ENCODE measurements around the gene SYNE2. TPM values are rescaled to one million over a fixed set of nuclear protein-coding genes. Genes with fewer than 3 reads are reported as not detected.
"Not testable (repeated sequence)": the region's sequence is repeated elsewhere in the genome, so short reads cannot be mapped to it uniquely, and the experiment has no call there.

SYNE2 gene
- polyA plus RNA-seq, 3 donors = 25.3 to 39.6 (median 32.3) TPM

GRCh38 chr14:64193821-64194220, 341.0 kb downstream of the SYNE2 start:
- no peak overlapping the region for H3K27ac ChIP-seq (ENCODE audit: low read depth, low read length)
- WGBS, 3 donors = 33 to 97% (median 96%) methylated on average over 2 of the region's 2 CpGs

GRCh38 chr14:64194404-64194803, 341.6 kb downstream of the SYNE2 start:
- WGBS, 3 donors = 38 to 76% (median 73%) methylated on average over 3 of the region's 3 CpGs
- H3K27ac ChIP-seq (ENCODE audit: low read depth, low read length) = no peak overlapping the region

- H3K27ac ChIP-seq (ENCODE audit: low read depth, low read length) = no peak overlapping the region
- 8 to 48% (median 29%) methylated on average over 2 of the region's 2 CpGs for WGBS, 3 donors
Measured at GRCh38 chr14:64195199-64195598, 342.4 kb downstream of the SYNE2 start.

- no peak overlapping the region for H3K27ac ChIP-seq (ENCODE audit: low read depth, low read length)
- WGBS, 3 donors = 40 to 82% (median 74%) methylated on average over 5 of the region's 5 CpGs
Measured at GRCh38 chr14:64196056-64196455, 343.3 kb downstream of the SYNE2 start.

- 12 to 20% (median 19%) methylated on average over 20 of the region's 20 CpGs for WGBS, 3 donors
- no peak overlapping the region for H3K27ac ChIP-seq (ENCODE audit: low read depth, low read length)
Measured at GRCh38 chr14:64196814-64197411, 344.1 kb downstream of the SYNE2 start.

GRCh38 chr14:64197996-64198395, 345.2 kb downstream of the SYNE2 start:
- no peak overlapping the region for H3K27ac ChIP-seq (ENCODE audit: low read depth, low read length)

GRCh38 chr14:64198486-64198885, 345.7 kb downstream of the SYNE2 start:
- H3K27ac ChIP-seq (ENCODE audit: low read depth, low read length) = no peak overlapping the region
- 67 to 90% (median 87%) methylated on average over 3 of the region's 3 CpGs for WGBS, 3 donors

More at GRCh38 chr14:64197996-64198395, 345.2 kb downstream of the SYNE2 start:
- WGBS, 3 donors = 66 to 76% (median 71%) methylated on average over 3 of the region's 3 CpGs

- WGBS, 3 donors = 31 to 54% (median 53%) methylated on average over 3 to 4 of the region's 4 CpGs
Measured at GRCh38 chr14:64200170-64200569, 347.4 kb downstream of the SYNE2 start.

GRCh38 chr14:64201296-64201695, 348.5 kb downstream of the SYNE2 start:
- no peak overlapping the region for H3K27ac ChIP-seq (ENCODE audit: low read depth, low read length)
- WGBS, 3 donors = 72 to 85% (median 74%) methylated on average over 7 of the region's 7 CpGs

More at GRCh38 chr14:64200170-64200569, 347.4 kb downstream of the SYNE2 start:
- no peak overlapping the region for H3K27ac ChIP-seq (ENCODE audit: low read depth, low read length)

- 87 to 94% (median 93%) methylated on average over 18 of the region's 18 CpGs for WGBS, 3 donors
- no peak overlapping the region for H3K27ac ChIP-seq (ENCODE audit: low read depth, low read length)
Measured at GRCh38 chr14:64201921-64202545, 349.2 kb downstream of the SYNE2 start.

- 71 to 87% (median 85%) methylated on average over 10 of the region's 10 CpGs for WGBS, 3 donors
- no peak overlapping the region for H3K27ac ChIP-seq (ENCODE audit: low read depth, low read length)
Measured at GRCh38 chr14:64202716-64203115, 349.9 kb downstream of the SYNE2 start.

GRCh38 chr14:64203366-64204006, 350.7 kb downstream of the SYNE2 start:
- no peak overlapping the region for H3K27ac ChIP-seq (ENCODE audit: low read depth, low read length)
- 68 to 94% (median 92%) methylated on average over 4 of the region's 4 CpGs for WGBS, 3 donors

GRCh38 chr14:64208261-64208660, 355.5 kb downstream of the SYNE2 start:
- WGBS, 3 donors = 88 to 99% (median 97%) methylated on average over 7 of the region's 7 CpGs
- no peak overlapping the region for H3K27ac ChIP-seq (ENCODE audit: low read depth, low read length)

- WGBS, 3 donors = 73 to 88% (median 79%) methylated on average over 10 of the region's 10 CpGs
- no peak overlapping the region for H3K27ac ChIP-seq (ENCODE audit: low read depth, low read length)
Measured at GRCh38 chr14:64208981-64209380, 356.2 kb downstream of the SYNE2 start.

- H3K27ac ChIP-seq (ENCODE audit: low read depth, low read length) = no peak overlapping the region
- WGBS, 3 donors = 63 to 81% (median 64%) methylated on average over 21 of the region's 21 CpGs
Measured at GRCh38 chr14:64209444-64210131, 356.8 kb downstream of the SYNE2 start.

- 90% methylated on average over 12 of the region's 12 CpGs for WGBS, 3 donors
- H3K27ac ChIP-seq (ENCODE audit: low read depth, low read length) = no peak overlapping the region
Measured at GRCh38 chr14:64210216-64210615, 357.4 kb downstream of the SYNE2 start.

- WGBS, 3 donors = 84 to 88% (median 87%) methylated on average over 6 of the region's 6 CpGs
- not testable (repeated sequence) for H3K27ac ChIP-seq (ENCODE audit: low read depth, low read length)
Measured at GRCh38 chr14:64210912-64211311, 358.1 kb downstream of the SYNE2 start.

GRCh38 chr14:64212666-64213065, 359.9 kb downstream of the SYNE2 start:
- WGBS, 3 donors = 96 to 97% (median 96%) methylated on average over 8 of the region's 8 CpGs
- no peak overlapping the region for H3K27ac ChIP-seq (ENCODE audit: low read depth, low read length)

- H3K27ac ChIP-seq (ENCODE audit: low read depth, low read length) = no peak overlapping the region
- 77 to 92% (median 88%) methylated on average over 5 of the region's 5 CpGs for WGBS, 3 donors
Measured at GRCh38 chr14:64213086-64213485, 360.3 kb downstream of the SYNE2 start.

Measured in adipose tissue (tissue), 3 donors.